Adrenal gland (tissue), 5 donors: ENCODE measurements around the gene FOXO1.

Experiments
- CTCF ChIP-seq, 6 experiments: fragments of 450-650 bp in 4 of 6; fragments of 200-600 bp in 2 of 6; sonication (generic) in 1 of 6; IDR thresholded peaks; 1 replicate in 5 of 6; 2 replicates in 1 of 6; pipeline versions ENCODE4 v1.5.1 to v1.8.0; 2016 to 2021; ENCODE audit warnings: antibody characterized with exemption in 6 of 6, mild to moderate bottlenecking in 2 of 6, moderate library complexity in 1 of 6
- POLR2A ChIP-seq, 2 donors: fragments of 450-650 bp; IDR thresholded peaks; one replicate each; pipeline ENCODE4 v1.6.1; 2017; ENCODE audit warnings: antibody characterized with exemption in 2 of 2, mild to moderate bottlenecking in 2 of 2, moderate library complexity in 1 of 2
- donor health status: DM: no; HTN: no; CAD: no.

- no peak for TF ChIP-seq POLR2A (IDR thresholded peaks at IDR 0.05)
- no peak for TF ChIP-seq CTCF (IDR thresholded peaks at IDR 0.05)
Measured at GRCh38 chr13:40515702-40516101, 150.7 kb downstream of the FOXO1 start.
